ENCODE results near the gene SGCA. TPM values are rescaled to one million over a fixed set of nuclear protein-coding genes. Genes with fewer than 3 reads are reported as not detected.

Gene SGCA
- total RNA-seq, 4 donors from 2014 or later: 72.7 to 145 (median 82.8) TPM

- WGBS: 80% methylated on average over 11 of the region's 19 CpGs
- Histone ChIP-seq H3K36me3 (peaks cover 0 to 31% (median 14%) of the 10 kb centered on the region in 4 donors), H3K4me1 (peaks cover 24 to 68% (median 64%) of the 10 kb centered on the region in 4 donors), H3K27me3 (no peaks in the 10 kb centered on the region), H3K9me3 (no peaks in the 10 kb centered on the region), H3K27ac (replicated peaks in 1 of 4) (peak overlapping the region; percentile 34 to 96 (median 90)), H3K4me3 (peak overlapping the region; percentile 25 to 59 (median 52))
- no peak for DNase-seq (ENCODE audit: extremely low spot score)
- no peak for TF ChIP-seq POLR2AphosphoS5 (IDR thresholded peaks at IDR 0.05)
- TF ChIP-seq POLR2A (IDR thresholded peaks at IDR 0.05; ENCODE audit: low read depth): no peak
- TF ChIP-seq EP300 (IDR thresholded peaks at IDR 0.05): no peak
- TF ChIP-seq CTCF (IDR thresholded peaks at IDR 0.05): no peak
- intact Hi-C loops (cut with DNase I): no loop called here
Measured at GRCh38 chr17:50167371-50167770, 1.6 kb downstream of the SGCA start.

GRCh38 chr17:50168319-50168718 is 2.5 kb downstream of the SGCA start:
- no peaks in the 10 kb centered on the region for H3K27me3 ChIP-seq
- H3K4me3 ChIP-seq: no peak overlapping the region
- H3K27ac ChIP-seq (replicated peaks in 1 of 4): peak overlapping the region in 3 of 4 donors; percentile 28 to 96 (median 43)
- no peaks in the 10 kb centered on the region for H3K9me3 ChIP-seq
- H3K36me3 ChIP-seq: peaks cover 0 to 33% (median 14%) of the 10 kb centered on the region in 4 donors
- WGBS: 83% methylated on average over 4 of the region's 13 CpGs
- H3K4me1 ChIP-seq: peaks cover 26 to 77% (median 72%) of the 10 kb centered on the region in 4 donors
- TF ChIP-seq POLR2AphosphoS5 (IDR thresholded peaks at IDR 0.05): no peak
- TF ChIP-seq POLR2A (IDR thresholded peaks at IDR 0.05; ENCODE audit: low read depth): no peak
- TF ChIP-seq CTCF (IDR thresholded peaks at IDR 0.05): no peak
- TF ChIP-seq EP300 (IDR thresholded peaks at IDR 0.05): no peak
- no peak for DNase-seq (ENCODE audit: extremely low spot score)
- intact Hi-C loops (cut with DNase I): no loop called here

GRCh38 chr17:50169121-50169764 is 3.4 kb downstream of the SGCA start:
- Histone ChIP-seq H3K4me3 (no peak overlapping the region), H3K27ac (replicated peaks in 1 of 4) (peak overlapping the region in 3 of 4 donors; percentile 28 to 96 (median 43)), H3K9me3 (no peaks in the 10 kb centered on the region), H3K36me3 (peaks cover 0 to 33% (median 14%) of the 10 kb centered on the region in 4 donors), H3K4me1 (peaks cover 33 to 79% (median 75%) of the 10 kb centered on the region in 4 donors), H3K27me3 (no peaks in the 10 kb centered on the region)
- WGBS: 29% methylated on average over 13 of the region's 14 CpGs
- TF ChIP-seq POLR2A (IDR thresholded peaks at IDR 0.05; ENCODE audit: low read depth): no peak
- TF ChIP-seq EP300 (IDR thresholded peaks at IDR 0.05): no peak
- peak; percentile 67 to 93 (median 75) for TF ChIP-seq CTCF (IDR thresholded peaks at IDR 0.05)
- TF ChIP-seq POLR2AphosphoS5 (IDR thresholded peaks at IDR 0.05): no peak
- intact Hi-C loops (cut with DNase I): loop anchor here (1.0 kb wide), 1 partner anchor 29 kb away; no protein-coding TSS in a partner anchor
- DNase-seq (ENCODE audit: extremely low spot score): no peak

GRCh38 chr17:50169881-50170459 is 4.2 kb downstream of the SGCA start:
- peaks cover 0 to 33% (median 14%) of the 10 kb centered on the region in 4 donors for H3K36me3 ChIP-seq
- WGBS: 82% methylated on average over 7 of the region's 9 CpGs
- peak overlapping the region in 3 of 4 donors; percentile 28 to 96 (median 38) for H3K27ac ChIP-seq (replicated peaks in 1 of 4)
- no peaks in the 10 kb centered on the region for H3K27me3 ChIP-seq
- no peak overlapping the region for H3K4me3 ChIP-seq
- peaks cover 34 to 77% (median 74%) of the 10 kb centered on the region in 4 donors for H3K4me1 ChIP-seq
- TF ChIP-seq POLR2AphosphoS5 (IDR thresholded peaks at IDR 0.05) (no peak), CTCF (IDR thresholded peaks at IDR 0.05) (no peak), EP300 (IDR thresholded peaks at IDR 0.05) (no peak), POLR2A (IDR thresholded peaks at IDR 0.05; ENCODE audit: low read depth) (no peak)
- intact Hi-C loops (cut with DNase I): loop anchor here (1.0 kb wide), 1 partner anchor 28 kb away; no protein-coding TSS in a partner anchor
- no peaks in the 10 kb centered on the region for H3K9me3 ChIP-seq
- no peak for DNase-seq (ENCODE audit: extremely low spot score)

All from esophagus muscularis mucosa (tissue), 4 donors.